ENCODE results near the gene LCN9.

GRCh38 chr9:135641047-135641446 is 22.1 kb upstream of the LCN9 start:
- TF ChIP-seq CTCF (conservative IDR thresholded peaks at IDR 0.05; ENCODE audit: low read depth, low read length): no peak
- TF ChIP-seq NFE2L2 (IDR thresholded peaks at IDR 0.05; ENCODE audit: low read depth, low read length): no peak
- TF ChIP-seq MXI1 (IDR thresholded peaks at IDR 0.05; ENCODE audit: borderline replicate concordance, low read depth, low read length): no peak
- no peak for TF ChIP-seq CHD1 (IDR thresholded peaks at IDR 0.05; ENCODE audit: low read depth, low read length)
- TF ChIP-seq CEBPB (IDR thresholded peaks at IDR 0.05; ENCODE audit: low read depth, low read length): no peak
- TF ChIP-seq USF2 (IDR thresholded peaks at IDR 0.05; ENCODE audit: low read depth, low read length): no peak
- no peak for TF ChIP-seq POLR2A (IDR thresholded peaks at IDR 0.05; ENCODE audit: low read depth, low read length)
- no peak for TF ChIP-seq MAFK (IDR thresholded peaks at IDR 0.05; ENCODE audit: low read depth, low read length)
- no peak for TF ChIP-seq MAZ (IDR thresholded peaks at IDR 0.05; ENCODE audit: borderline replicate concordance, low read depth, low read length)
- no peak for TF ChIP-seq ELK1 (IDR thresholded peaks at IDR 0.05; ENCODE audit: borderline replicate concordance, low read depth, low read length)
- TF ChIP-seq RCOR1 (IDR thresholded peaks at IDR 0.05; ENCODE audit: insufficient replicate concordance, low read length): no peak
- TF ChIP-seq FOS (IDR thresholded peaks at IDR 0.05; ENCODE audit: low read depth, low read length): no peak
- no peak for TF ChIP-seq RAD21 (IDR thresholded peaks at IDR 0.05; ENCODE audit: low read length)
- no peak for TF ChIP-seq BHLHE40 (IDR thresholded peaks at IDR 0.05; ENCODE audit: low read depth, low read length)
